ENCODE measurements around the gene NDUFS3. TPM values are rescaled to one million over a fixed set of nuclear protein-coding genes. Genes with fewer than 3 reads are reported as not detected.
"Not testable (repeated sequence)": the region's sequence is repeated elsewhere in the genome, so short reads cannot be mapped to it uniquely, and the experiment has no call there.

NDUFS3 gene
- total and polyA plus RNA-seq, 5 donors from 2014 or later, result 70.6 to 129 (median 120) TPM

DNA sequence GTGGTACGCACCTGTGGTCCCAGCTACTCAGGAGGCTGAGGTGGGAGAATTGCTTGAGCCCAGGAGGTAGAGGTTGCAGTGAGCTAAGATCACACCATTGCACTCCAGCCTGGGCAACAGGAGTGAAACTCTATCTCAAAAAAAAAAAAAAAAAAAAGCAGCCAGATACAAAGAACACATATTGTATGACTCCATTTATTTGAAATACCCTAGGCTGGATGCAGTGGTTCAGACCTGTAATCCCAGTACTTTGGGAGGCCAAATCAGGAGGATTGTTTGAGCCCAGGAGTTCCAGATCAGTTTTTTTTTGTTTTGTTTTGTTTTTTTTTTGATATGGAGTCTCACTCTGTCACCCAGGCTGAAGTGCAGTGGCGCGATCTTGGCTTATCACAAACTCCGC, 16.5 kb upstream of the NDUFS3 start:
- H3K27me3 Mint-ChIP-seq; DNase-seq; H3K9me3 ChIP-seq (ENCODE audit: control insufficient read depth in 2 of 2, low read length in 2 of 2); H3K27me3 ChIP-seq (ENCODE audit: control insufficient read depth, insufficient read depth, low read length); H3K36me3 ChIP-seq (ENCODE audit: control insufficient read depth, insufficient read depth, low read length); H3K4me3 ChIP-seq (ENCODE audit: low read depth, low read length); H3K36me3 Mint-ChIP-seq; ATAC-seq (ENCODE audit: low read depth in 2 of 2); H3K27ac ChIP-seq (ENCODE audit: insufficient read depth, low read length, poor library complexity, severe bottlenecking); H3K9me3 Mint-ChIP-seq; H3K27ac Mint-ChIP-seq: not testable (repeated sequence)
- H3K4me1 Mint-ChIP-seq, result peaks cover 12 to 32% (median 14%) of the 10 kb centered on the region in 4 donors
- H3K4me1 ChIP-seq (ENCODE audit: control insufficient read depth, insufficient read depth, low read length, poor library complexity, severe bottlenecking), result peaks cover 20% of the 10 kb centered on the region
- peak overlapping the region in 1 of 4 donors; percentile 84 for H3K4me3 Mint-ChIP-seq

GRCh38 chr11:47564366-47564765, 14.5 kb upstream of the NDUFS3 start:
- not testable (repeated sequence) for H3K27ac ChIP-seq (ENCODE audit: insufficient read depth, low read length, poor library complexity, severe bottlenecking); ATAC-seq (ENCODE audit: low read depth in 2 of 2); H3K9me3 Mint-ChIP-seq; H3K27me3 Mint-ChIP-seq; H3K9me3 ChIP-seq (ENCODE audit: control insufficient read depth in 2 of 2, low read length in 2 of 2); H3K4me3 ChIP-seq (ENCODE audit: low read depth, low read length); H3K36me3 ChIP-seq (ENCODE audit: control insufficient read depth, insufficient read depth, low read length); DNase-seq; H3K36me3 Mint-ChIP-seq; H3K27me3 ChIP-seq (ENCODE audit: control insufficient read depth, insufficient read depth, low read length)
- peaks cover 12 to 34% (median 14%) of the 10 kb centered on the region in 4 donors for H3K4me1 Mint-ChIP-seq
- H3K4me1 ChIP-seq (ENCODE audit: control insufficient read depth, insufficient read depth, low read length, poor library complexity, severe bottlenecking), result peaks cover 20% of the 10 kb centered on the region
- peak overlapping the region in 2 of 3 donors; percentile 36 to 80 for H3K27ac Mint-ChIP-seq
- H3K4me3 Mint-ChIP-seq, result peak overlapping the region; percentile 60 to 89 (median 68)

DNA sequence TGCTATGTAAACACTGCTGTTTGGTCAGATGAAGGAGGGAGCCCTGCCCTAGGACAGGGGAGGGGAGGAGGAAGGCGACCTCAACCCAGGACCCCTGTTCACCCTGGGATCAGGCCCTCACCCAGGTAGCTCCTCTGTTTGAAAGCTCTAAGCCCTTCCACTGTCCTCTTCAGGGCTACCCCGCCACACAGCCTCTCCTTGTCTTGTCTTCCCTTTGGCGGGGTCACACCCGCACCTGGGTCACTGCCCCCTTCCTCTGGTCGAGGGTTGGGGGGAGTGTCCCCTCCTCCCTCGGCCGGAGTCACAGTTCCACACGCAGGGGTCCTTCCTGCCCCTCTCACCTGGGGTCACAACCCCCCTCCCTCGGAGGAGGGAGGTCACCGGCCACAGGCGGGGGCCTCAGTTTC, 13.9 kb upstream of the NDUFS3 start:
- Mint-ChIP-seq H3K9me3 (no peaks in the 10 kb centered on the region), H3K4me1 (peaks cover 12 to 38% (median 14%) of the 10 kb centered on the region in 4 donors), H3K36me3 (no peaks in the 10 kb centered on the region), H3K27me3 (no peaks in the 10 kb centered on the region), H3K27ac (peak overlapping the region; percentile 67 to 80 (median 71)), H3K4me3 (peak overlapping the region; percentile 84 to 89 (median 86))
- DNase-seq (no peak), ATAC-seq (ENCODE audit: low read depth in 2 of 2) (no peak)
- Histone ChIP-seq H3K4me3 (ENCODE audit: low read depth, low read length) (peak overlapping the region; percentile 53), H3K27me3 (ENCODE audit: control insufficient read depth, insufficient read depth, low read length) (no peaks in the 10 kb centered on the region), H3K4me1 (ENCODE audit: control insufficient read depth, insufficient read depth, low read length, poor library complexity, severe bottlenecking) (peaks cover 20% of the 10 kb centered on the region), H3K36me3 (ENCODE audit: control insufficient read depth, insufficient read depth, low read length) (peaks cover 4% of the 10 kb centered on the region), H3K9me3 (ENCODE audit: control insufficient read depth in 2 of 2, low read length in 2 of 2) (no peaks in the 10 kb centered on the region), H3K27ac (ENCODE audit: insufficient read depth, low read length, poor library complexity, severe bottlenecking) (peak overlapping the region; percentile 63)

DNA sequence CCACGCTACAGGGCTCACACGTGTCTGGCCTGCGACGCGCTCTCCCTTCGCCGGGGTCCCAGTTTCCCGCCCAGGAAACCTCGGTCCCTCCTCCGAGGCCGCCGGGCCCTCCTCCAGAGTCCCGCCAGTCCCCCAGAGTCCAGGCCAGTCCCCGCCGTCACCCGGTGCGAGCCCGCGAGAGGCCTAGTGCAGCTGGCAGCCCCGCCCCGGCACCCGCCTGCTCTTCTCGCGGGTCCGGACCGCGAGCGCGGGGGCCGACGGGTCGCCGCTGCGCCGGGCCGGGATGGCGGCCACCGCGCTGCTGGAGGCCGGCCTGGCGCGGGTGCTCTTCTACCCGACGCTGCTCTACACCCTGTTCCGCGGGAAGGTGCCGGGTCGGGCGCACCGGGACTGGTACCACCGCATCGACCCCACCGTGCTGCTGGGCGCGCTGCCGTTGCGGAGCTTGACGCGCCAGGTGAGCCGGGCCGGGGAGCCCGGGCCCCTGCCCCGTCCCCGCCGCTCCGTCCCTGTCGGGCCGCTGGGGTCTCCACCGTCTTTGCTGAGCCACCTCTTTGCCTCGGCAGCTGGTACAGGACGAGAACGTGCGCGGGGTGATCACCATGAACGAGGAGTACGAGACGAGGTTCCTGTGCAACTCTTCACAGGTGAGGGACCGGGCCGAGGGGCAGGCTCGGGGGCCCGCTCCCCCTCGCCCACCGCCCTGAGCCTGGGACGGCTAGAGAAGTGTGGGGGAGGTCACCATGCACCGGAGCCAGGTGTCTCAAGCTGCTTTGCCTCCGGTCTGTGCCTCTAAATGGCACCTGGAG, 13.3 kb upstream of the NDUFS3 start, which contains the start of gene PTPMT1:
TSS of gene PTPMT1 (plus strand) at position 260 of the 809 bp plus-strand sequence. CDS start at position 284, 24 bp downstream.
- Mint-ChIP-seq H3K27me3 (no peaks in the 10 kb centered on the region), H3K36me3 (no peaks in the 10 kb centered on the region), H3K4me1 (peaks cover 9 to 38% (median 15%) of the 10 kb centered on the region in 4 donors), H3K27ac (peak within 1 kb of the TSS; percentile 80 to 92 (median 80)), H3K9me3 (no peaks in the 10 kb centered on the region), H3K4me3 (peak within 1 kb of the TSS; percentile 84 to 97 (median 88))
- Histone ChIP-seq H3K27ac (ENCODE audit: insufficient read depth, low read length, poor library complexity, severe bottlenecking) (peak within 1 kb of the TSS; percentile 63), H3K36me3 (ENCODE audit: control insufficient read depth, insufficient read depth, low read length) (peaks cover 4% of the 10 kb centered on the region), H3K4me3 (ENCODE audit: low read depth, low read length) (peak within 1 kb of the TSS; percentile 64), H3K9me3 (ENCODE audit: control insufficient read depth in 2 of 2, low read length in 2 of 2) (no peaks in the 10 kb centered on the region), H3K27me3 (ENCODE audit: control insufficient read depth, insufficient read depth, low read length) (no peaks in the 10 kb centered on the region), H3K4me1 (ENCODE audit: control insufficient read depth, insufficient read depth, low read length, poor library complexity, severe bottlenecking) (peaks cover 20% of the 10 kb centered on the region)
- peak; percentile 83 to 85 for ATAC-seq (ENCODE audit: low read depth in 2 of 2)
- DNase-seq, result peak; percentile 47 to 78 (median 59)

- peak overlapping the region; percentile 80 to 92 (median 80) for H3K27ac Mint-ChIP-seq
- H3K36me3 Mint-ChIP-seq, result no peaks in the 10 kb centered on the region
- peaks cover 9 to 41% (median 19%) of the 10 kb centered on the region in 4 donors for H3K4me1 Mint-ChIP-seq
- Histone ChIP-seq H3K27ac (ENCODE audit: insufficient read depth, low read length, poor library complexity, severe bottlenecking) (peak overlapping the region; percentile 63), H3K36me3 (ENCODE audit: control insufficient read depth, insufficient read depth, low read length) (peaks cover 10% of the 10 kb centered on the region), H3K4me3 (ENCODE audit: low read depth, low read length) (peak overlapping the region; percentile 64), H3K4me1 (ENCODE audit: control insufficient read depth, insufficient read depth, low read length, poor library complexity, severe bottlenecking) (peaks cover 20% of the 10 kb centered on the region), H3K27me3 (ENCODE audit: control insufficient read depth, insufficient read depth, low read length) (no peaks in the 10 kb centered on the region), H3K9me3 (ENCODE audit: control insufficient read depth in 2 of 2, low read length in 2 of 2) (no peaks in the 10 kb centered on the region)
- no peaks in the 10 kb centered on the region for H3K27me3 Mint-ChIP-seq
- ATAC-seq (ENCODE audit: low read depth in 2 of 2) (no peak), DNase-seq (peak in 1 of 3 donors; percentile 35)
- peak overlapping the region; percentile 84 to 97 (median 88) for H3K4me3 Mint-ChIP-seq
- H3K9me3 Mint-ChIP-seq, result no peaks in the 10 kb centered on the region
Measured at GRCh38 chr11:47566149-47566698, 12.7 kb upstream of the NDUFS3 start.

DNA sequence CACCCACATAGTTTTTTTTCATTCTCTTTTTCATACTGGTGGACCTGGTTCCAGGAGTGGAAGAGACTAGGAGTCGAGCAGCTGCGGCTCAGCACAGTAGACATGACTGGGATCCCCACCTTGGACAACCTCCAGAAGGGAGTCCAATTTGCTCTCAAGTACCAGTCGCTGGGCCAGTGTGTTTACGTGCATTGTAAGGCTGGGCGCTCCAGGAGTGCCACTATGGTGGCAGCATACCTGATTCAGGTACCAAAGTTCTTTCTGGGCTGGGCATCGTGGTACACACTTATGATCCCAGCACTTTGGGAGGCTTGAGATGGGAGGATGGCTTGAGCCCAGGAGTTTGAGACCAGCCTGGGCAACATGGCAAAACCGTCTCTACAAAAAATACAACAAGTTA, 9.2 kb upstream of the NDUFS3 start:
- no peaks in the 10 kb centered on the region for H3K9me3 Mint-ChIP-seq
- ATAC-seq (ENCODE audit: low read depth in 2 of 2) (no peak), DNase-seq (no peak)
- no peak overlapping the region for H3K4me3 ChIP-seq (ENCODE audit: low read depth, low read length)
- peaks cover 16% of the 10 kb centered on the region for H3K4me1 ChIP-seq (ENCODE audit: control insufficient read depth, insufficient read depth, low read length, poor library complexity, severe bottlenecking)
- no peaks in the 10 kb centered on the region for H3K9me3 ChIP-seq (ENCODE audit: control insufficient read depth in 2 of 2, low read length in 2 of 2)
- peaks cover 37% of the 10 kb centered on the region for H3K36me3 ChIP-seq (ENCODE audit: control insufficient read depth, insufficient read depth, low read length)
- H3K4me1 Mint-ChIP-seq, result peaks cover 11 to 39% (median 19%) of the 10 kb centered on the region in 4 donors
- H3K27ac Mint-ChIP-seq, result peak overlapping the region in 1 of 3 donors; percentile 67
- H3K36me3 Mint-ChIP-seq, result peaks cover 13% of the 10 kb centered on the region
- H3K27me3 Mint-ChIP-seq, result no peaks in the 10 kb centered on the region
- peak overlapping the region in 1 of 4 donors; percentile 3 for H3K4me3 Mint-ChIP-seq
- H3K27ac ChIP-seq (ENCODE audit: insufficient read depth, low read length, poor library complexity, severe bottlenecking), result no peak overlapping the region
- H3K27me3 ChIP-seq (ENCODE audit: control insufficient read depth, insufficient read depth, low read length), result no peaks in the 10 kb centered on the region

DNA sequence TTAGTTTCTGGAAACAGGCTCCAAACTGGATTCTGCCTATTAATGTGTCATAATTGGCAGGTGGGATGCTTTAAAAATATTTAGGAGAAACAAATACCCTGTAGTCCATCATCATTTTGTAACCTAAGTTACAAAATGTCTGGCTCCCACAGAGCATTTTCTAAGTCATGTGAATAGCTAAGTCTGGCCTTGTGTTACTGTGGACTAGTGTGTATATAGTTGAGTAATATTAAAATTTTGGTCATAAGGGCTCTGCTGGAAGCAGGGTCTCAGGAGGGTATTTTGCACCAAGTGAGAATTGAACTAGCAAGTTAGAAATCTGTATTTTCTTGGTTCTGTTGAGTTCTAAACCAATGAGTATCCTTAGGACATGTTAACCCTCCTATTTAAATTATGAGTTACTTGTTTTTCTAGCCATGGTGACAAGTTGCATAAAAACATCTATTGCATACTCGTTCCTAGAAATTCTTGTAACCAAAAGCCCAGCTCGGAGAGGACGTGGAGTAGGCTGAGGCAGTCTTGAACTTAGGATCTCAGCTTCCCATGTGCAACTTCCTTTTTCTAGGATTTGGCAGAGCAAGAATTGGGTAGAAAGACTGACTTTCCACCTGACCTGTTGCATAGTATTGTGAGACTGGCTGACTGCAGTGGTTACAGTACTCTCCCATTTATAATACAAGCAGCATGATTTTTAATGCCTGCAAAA, 8.1 kb upstream of the NDUFS3 start:
- Histone ChIP-seq H3K9me3 (ENCODE audit: control insufficient read depth in 2 of 2, low read length in 2 of 2) (no peaks in the 10 kb centered on the region), H3K4me1 (ENCODE audit: control insufficient read depth, insufficient read depth, low read length, poor library complexity, severe bottlenecking) (peaks cover 9% of the 10 kb centered on the region), H3K27ac (ENCODE audit: insufficient read depth, low read length, poor library complexity, severe bottlenecking) (no peak overlapping the region), H3K27me3 (ENCODE audit: control insufficient read depth, insufficient read depth, low read length) (no peaks in the 10 kb centered on the region), H3K4me3 (ENCODE audit: low read depth, low read length) (no peak overlapping the region), H3K36me3 (ENCODE audit: control insufficient read depth, insufficient read depth, low read length) (peaks cover 41% of the 10 kb centered on the region)
- Mint-ChIP-seq H3K36me3 (peaks cover 13% of the 10 kb centered on the region), H3K9me3 (no peaks in the 10 kb centered on the region), H3K27me3 (no peaks in the 10 kb centered on the region), H3K4me3 (peak overlapping the region in 2 of 4 donors; percentile 29 to 45), H3K4me1 (peaks cover 11 to 41% (median 20%) of the 10 kb centered on the region in 4 donors), H3K27ac (peak overlapping the region in 2 of 3 donors; percentile 5 to 54)
- no peak for ATAC-seq (ENCODE audit: low read depth in 2 of 2)
- DNase-seq, result no peak
